ENCODE measurements around the gene UQCRC2.

Gene UQCRC2

DNA sequence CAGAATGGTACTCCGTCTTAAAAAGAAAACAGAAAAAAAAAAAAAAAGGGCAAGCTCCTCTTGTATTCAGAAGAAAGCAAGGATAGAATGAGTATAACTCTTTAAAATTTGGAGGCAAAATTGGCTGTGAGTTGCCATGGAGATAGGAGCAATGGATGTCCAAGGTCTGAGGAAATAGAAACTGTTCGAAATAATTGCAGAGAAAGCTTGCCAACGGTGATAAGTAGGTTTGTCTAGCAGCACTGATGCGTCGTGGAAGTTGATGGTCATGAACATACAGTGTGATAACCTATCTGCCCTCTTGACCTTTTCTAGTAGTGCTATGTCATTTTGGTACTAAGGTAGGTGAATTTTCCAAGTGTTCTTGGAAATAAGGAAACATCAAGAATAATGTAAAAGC lies 57.7 kb downstream of the UQCRC2 start:
- DNase-seq (ENCODE audit: low read depth) = no peak
- no peak overlapping the region for H3K4me3 ChIP-seq (ENCODE audit: low read depth, low read length)
- TF ChIP-seq, protein P1, sequence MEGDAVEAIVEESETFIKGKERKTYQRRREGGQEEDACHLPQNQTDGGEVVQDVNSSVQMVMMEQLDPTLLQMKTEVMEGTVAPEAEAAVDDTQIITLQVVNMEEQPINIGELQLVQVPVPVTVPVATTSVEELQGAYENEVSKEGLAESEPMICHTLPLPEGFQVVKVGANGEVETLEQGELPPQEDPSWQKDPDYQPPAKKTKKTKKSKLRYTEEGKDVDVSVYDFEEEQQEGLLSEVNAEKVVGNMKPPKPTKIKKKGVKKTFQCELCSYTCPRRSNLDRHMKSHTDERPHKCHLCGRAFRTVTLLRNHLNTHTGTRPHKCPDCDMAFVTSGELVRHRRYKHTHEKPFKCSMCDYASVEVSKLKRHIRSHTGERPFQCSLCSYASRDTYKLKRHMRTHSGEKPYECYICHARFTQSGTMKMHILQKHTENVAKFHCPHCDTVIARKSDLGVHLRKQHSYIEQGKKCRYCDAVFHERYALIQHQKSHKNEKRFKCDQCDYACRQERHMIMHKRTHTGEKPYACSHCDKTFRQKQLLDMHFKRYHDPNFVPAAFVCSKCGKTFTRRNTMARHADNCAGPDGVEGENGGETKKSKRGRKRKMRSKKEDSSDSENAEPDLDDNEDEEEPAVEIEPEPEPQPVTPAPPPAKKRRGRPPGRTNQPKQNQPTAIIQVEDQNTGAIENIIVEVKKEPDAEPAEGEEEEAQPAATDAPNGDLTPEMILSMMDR (IDR thresholded peaks at IDR 0.05; ENCODE audit: control insufficient read depth, extremely low read depth, insufficient read depth) = no peak

DNA sequence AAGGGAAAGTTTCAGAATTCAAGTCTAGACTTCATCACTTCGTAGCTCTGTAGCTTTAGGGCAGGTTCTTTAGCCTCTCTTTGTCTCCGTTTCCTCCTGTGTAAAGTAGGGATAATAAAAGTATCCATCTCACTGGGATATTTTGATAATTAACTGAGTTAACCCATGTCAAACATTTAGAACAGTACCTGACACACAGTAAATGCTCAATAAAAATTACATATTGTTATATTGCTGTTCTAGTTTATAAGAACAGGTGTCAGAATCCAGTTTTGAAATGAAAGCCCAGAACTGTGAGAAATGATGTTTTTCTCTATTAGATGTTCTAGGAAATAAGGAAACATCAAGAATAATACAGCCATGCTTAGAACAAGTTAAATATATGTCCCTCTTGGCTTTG lies 59.1 kb downstream of the UQCRC2 start:
- TF ChIP-seq, protein P1 (IDR thresholded peaks at IDR 0.05; ENCODE audit: control insufficient read depth, extremely low read depth, insufficient read depth) = no peak
- no peak overlapping the region for H3K4me3 ChIP-seq (ENCODE audit: low read depth, low read length)
- DNase-seq (ENCODE audit: low read depth) = no peak

DNA sequence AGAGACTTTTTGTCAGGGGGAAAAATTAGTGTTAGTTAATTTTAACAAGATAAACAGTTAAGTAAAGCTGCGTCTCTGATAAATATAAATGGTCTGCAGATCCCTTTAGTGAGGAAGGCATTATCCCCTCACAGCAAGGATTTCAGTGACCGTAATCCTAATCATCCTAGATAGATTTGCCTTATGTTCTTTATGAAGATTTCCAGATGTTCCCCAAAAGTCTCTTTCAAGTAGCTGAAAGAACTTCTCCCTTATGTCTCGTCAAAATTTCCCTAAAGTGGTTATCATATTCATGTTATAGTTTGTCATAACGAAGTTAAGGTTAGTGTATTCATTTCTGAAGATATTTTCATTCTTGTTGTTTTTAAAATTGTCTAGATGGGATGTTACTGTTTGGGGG lies 60.3 kb downstream of the UQCRC2 start:
- TF ChIP-seq, protein P1 (IDR thresholded peaks at IDR 0.05; ENCODE audit: control insufficient read depth, extremely low read depth, insufficient read depth) = no peak
- no peak overlapping the region for H3K4me3 ChIP-seq (ENCODE audit: low read depth, low read length)
- no peak for DNase-seq (ENCODE audit: low read depth)

DNA sequence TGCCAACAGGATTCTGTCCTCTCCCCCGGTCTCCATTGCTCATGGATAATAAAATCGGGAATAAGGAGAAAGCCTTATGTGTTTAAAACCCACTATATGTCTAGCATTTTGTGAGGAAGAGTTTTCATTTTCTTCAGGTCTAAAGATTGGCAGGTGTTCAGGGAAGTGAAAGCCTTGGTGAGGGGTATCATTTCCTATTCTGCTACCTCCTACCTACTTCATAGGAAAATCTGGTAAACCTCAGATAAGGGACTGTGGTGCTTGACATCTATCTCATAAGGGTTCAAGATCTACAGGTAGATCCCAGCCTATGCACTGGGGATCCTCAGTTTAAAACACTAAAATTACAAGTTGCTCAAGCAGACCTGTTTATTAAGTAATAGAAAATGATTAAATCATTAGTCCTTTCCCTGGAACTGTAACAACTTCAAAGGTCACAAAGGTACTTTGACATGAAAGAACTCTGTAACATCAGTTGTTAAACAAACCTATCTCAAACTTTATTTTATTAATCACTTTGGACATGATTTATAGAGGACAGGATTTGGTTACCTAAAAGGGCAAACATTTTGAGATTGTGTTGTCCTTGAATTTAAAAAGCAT lies 61.2 kb downstream of the UQCRC2 start:
- DNase-seq (ENCODE audit: low read depth) = no peak
- TF ChIP-seq, protein P1 (IDR thresholded peaks at IDR 0.05; ENCODE audit: control insufficient read depth, extremely low read depth, insufficient read depth) = no peak
- no peak overlapping the region for H3K4me3 ChIP-seq (ENCODE audit: low read depth, low read length)

DNA sequence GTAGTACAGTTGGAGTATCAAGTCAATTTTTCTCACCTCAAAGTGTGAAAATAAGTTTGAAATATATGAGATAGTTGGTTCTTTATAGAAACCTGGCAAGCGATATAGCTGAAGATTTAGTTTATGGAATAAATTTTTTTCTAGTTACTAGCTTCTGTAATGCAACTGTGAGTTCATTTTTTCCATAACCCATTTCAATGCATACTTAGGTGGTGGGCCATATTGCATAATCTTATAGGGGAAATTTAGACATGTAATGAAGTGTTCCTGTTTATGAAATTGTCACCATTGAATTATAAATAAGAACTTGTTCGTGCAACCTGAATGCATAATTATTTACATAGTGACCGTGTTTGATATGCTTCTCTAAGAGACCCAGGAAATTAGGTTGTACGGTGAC lies 63.8 kb downstream of the UQCRC2 start:
- no peak overlapping the region for H3K4me3 ChIP-seq (ENCODE audit: low read depth, low read length)
- DNase-seq (ENCODE audit: low read depth) = no peak
- TF ChIP-seq, protein P1 (IDR thresholded peaks at IDR 0.05; ENCODE audit: control insufficient read depth, extremely low read depth, insufficient read depth) = no peak

DNA sequence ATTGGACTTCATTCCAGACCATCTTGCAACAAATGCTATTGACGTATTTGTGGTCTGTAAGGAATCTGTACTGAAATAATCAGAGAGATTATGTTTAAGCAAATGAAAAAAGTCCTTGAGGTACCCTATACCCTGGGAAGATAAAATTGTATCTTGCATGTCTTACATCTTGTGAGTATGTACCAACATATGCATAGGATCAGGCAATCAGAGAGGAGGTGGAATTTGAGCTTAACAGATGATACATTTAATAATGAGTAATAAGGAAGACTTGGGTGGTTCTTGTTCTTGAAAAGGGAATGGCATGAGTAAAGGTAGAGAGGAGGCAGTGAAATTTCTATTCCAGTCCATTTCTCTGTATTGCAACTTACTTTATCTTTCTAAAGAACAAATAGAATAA lies 65.4 kb downstream of the UQCRC2 start:
- no peak for DNase-seq (ENCODE audit: low read depth)

More for the DNA sequence above, 65.4 kb downstream of the UQCRC2 start:
- no peak overlapping the region for H3K4me3 ChIP-seq (ENCODE audit: low read depth, low read length)
- TF ChIP-seq, protein P1 (IDR thresholded peaks at IDR 0.05; ENCODE audit: control insufficient read depth, extremely low read depth, insufficient read depth) = no peak

Data from LNCaP clone FGC (cell line).